Fibroblast of lung (primary cell): Measurements from ENCODE around the gene SRCIN1.

ENCODE experiments used
- CTCF ChIP-seq, 2 donors: IDR thresholded peaks in 1 of 2; conservative IDR thresholded peaks in 1 of 2; 1 replicate in 1 of 2; 2 replicates in 1 of 2; pipeline ENCODE4 v1.5.1; 2011 to 2012; ENCODE audit warnings: low read length in 2 of 2, control low read depth in 1 of 2, inconsistent platforms in 1 of 2, low read depth in 1 of 2, mild to moderate bottlenecking in 1 of 2
- EZH2 ChIP-seq: IDR thresholded peaks from 2 replicates; pipeline ENCODE4 v1.5.1; 2012; ENCODE audit warnings: low read length, control low read depth, mild to moderate bottlenecking; ENCODE audit errors: missing control alignments

- TF ChIP-seq CTCF (conservative IDR thresholded peaks at IDR 0.05 in 1 of 2, IDR thresholded peaks at IDR 0.05 in 1 of 2; ENCODE audit: low read depth in 1 of 2, low read length in 2 of 2) = no peak
- TF ChIP-seq EZH2 = no peak
Observed at GRCh38 chr17:38628441-38628840, 22.7 kb upstream of the SRCIN1 start.
